DMS153 treated with DMSO at 0.1 percent for 48 hours (cell line): ENCODE results near the gene MSANTD1.

Experiments
- DNase-seq: peaks from one replicate; lab custom pipeline; 2025; ENCODE audit not compliant: unreplicated experiment; lab: John Stamatoyannopoulos, UW

The MSANTD1 gene

DNA sequence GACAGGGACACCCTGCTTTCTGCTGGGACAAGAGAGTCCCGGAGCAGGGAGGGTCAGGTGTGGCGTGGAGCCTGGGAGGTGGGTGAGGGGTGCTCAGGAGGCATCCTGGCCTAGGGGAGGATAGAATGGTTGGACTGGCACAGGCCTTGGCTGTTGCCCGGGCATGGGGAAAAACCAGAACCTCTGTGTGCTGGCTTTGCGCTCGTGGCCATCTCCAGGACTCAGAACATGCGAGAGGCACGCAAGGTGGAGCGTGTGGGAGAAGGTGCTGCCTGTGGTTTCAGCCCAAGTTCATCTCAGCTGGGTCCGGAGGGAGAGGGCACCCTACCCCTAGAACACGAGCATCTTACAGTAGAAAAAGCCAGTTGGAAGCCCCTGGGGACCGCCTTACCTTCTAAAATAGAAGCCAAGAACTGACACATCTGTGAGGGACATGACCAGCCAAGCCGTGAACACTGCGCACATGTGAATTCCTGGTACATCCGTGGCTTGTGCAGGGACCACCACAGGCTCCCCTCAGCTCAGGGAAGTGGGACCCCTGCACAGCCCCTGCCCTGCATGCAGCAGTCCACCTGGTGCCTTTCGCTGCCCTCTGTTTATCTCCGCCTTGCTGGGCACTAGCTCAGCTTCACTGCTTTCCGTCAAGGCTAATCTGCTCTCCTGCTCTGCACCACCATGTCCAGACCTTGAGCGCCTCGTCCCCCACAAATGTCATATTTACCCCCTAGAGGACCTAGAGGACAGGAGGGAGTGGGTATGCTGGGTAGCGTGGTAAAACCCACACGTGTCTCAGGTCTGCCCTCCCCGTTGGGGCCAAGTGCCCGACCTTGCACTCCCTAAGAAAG, 13.5 kb downstream of the MSANTD1 start:
- DNase-seq, result no peak

DNA sequence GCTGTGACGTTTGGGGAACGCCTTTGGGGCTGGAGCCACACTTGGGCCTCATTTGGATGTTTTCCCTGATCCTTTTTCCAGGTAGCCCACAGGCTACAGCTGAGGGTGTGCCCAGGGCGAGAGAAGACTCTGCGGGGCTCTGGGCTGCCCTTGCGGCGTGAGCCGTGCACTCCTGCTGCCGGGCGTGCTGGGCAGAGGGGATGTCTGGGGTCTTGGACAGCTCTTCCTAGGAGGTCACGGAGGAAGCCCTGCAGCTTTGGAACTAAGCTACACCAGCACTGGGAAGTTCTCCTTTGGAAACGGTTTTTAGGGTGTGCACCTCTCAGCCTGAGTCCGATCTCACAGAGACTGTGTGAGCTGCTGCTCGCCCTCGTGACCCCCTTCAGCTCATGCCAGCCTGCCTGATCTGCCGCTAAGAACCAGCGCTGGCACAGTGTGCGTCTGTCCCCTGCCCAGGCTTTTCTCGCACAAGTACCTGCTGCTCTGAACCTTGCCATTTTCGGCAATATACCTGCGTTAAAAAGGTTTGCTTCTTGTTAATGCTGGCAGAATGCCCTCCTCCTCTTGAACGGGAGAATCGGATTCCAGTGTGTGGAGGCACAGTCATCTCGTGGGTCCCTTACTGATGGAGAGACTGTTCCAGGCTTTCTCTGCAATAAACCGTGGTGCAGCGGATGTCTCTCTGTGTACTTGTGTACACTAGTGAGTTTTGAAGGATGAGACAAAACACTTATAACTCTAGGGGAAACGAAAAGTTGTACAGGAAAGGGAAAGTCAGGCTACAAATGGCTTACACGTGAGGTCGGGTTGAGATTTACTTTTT, 14.3 kb downstream of the MSANTD1 start:
- no peak for DNase-seq

DNA sequence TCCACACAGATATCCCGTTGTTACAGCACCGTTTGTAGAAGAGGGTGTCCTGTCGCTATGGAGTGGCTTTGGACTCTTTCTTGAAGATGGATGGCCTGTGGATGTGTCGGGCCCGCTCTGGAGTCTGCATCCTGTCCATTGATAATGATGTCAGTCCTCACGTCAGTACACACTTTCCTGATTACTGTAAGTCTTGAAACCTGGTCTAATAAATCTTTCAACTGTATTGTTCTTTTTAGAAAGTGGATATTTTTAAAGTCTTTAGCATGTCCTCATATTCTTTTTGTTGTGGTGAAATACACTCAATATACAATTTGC, 14.9 kb downstream of the MSANTD1 start:
- no peak for DNase-seq

DNA sequence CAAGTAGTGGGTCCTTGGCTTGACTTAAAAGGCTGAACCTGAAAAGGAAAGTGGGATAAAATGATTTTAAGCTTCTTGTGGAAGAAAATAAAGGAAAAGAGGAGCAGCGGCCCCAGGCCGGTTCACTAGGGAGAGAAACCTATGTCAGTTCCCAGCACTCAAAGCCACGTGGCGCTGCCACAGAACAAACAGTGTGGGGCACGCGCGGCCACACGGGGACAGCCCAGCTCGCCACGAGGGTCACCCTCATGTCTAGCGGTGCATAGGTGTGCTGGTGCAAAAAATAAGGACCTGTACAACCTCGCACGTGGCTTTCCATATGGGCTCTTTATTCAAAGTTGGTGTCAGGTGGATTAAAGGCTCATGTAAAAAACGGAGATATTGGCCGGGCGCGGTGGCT, 17.1 kb downstream of the MSANTD1 start:
- DNase-seq, result no peak

DNA sequence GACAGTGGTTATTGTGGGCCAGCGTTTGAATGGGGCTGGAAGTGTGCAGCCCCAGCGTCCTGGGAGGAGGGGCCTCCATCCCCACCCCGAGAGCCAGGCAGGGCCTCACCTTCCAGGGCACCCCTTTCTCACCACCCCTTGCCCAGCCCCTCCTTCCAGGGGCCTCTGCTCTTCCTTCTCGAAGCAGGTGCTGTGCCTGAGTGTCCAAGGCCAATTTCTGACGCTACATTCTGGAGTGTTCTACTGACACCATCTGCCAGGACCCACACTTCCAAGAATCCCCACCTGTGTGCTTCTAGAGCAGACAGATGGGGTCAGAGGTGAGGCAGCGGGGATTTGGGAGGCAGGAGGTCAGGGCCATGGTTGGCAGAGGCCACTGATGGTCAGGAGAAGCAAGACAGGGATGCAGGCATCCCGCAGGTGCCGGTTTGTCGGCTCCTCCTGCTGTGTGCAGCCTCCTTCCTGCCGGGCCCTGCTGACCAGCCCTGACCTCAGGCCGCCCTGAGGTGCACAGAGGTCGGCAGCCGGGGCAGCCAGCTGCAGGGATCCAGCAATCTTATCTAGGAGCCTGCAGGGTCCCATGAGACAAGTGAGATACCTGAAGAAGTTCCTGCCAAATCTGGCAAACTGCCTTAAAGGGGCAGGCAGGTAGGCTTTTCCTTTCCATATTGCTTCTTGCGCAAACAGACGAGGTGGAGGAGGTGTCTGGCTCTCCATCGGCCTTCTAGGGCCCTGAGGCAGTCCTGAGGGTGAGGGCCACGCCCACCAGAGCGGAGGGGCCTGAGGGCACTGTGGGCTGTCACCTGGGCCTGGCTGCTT, 18.8 kb downstream of the MSANTD1 start:
- no peak for DNase-seq

DNA sequence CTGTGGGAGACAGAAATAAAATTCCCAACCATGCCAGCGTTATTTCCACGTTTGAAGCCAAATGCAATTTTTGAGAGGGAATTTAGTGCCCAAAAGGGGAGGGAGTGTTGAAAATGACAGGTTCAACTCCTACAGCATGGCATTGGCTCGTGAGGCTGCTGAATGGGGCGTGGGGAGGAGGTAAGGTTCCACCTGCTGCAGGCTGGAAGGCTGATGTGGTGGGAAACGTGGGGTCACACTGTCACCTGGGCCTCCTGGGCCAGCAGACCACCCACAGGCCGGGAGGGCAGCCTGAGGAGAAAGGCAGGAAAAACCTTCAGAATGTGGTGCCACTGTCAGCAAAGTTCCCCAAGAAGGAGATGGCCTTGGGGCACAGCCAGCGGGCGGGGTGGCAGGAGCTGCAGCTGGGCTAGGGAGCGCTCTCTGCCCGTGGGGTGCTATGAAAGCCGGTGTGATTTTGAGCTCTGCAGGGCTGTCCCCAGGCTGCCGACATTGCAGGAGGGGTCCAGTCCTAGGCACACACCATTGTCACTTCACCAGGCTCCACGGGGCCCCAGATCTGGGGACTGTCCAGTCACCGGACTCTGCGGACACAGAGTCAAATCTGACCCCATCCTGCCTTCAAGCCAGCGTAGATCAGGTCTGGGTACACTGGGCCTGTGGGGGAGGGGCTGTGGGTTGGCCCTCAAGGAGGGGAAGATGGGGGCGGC, 19.6 kb downstream of the MSANTD1 start:
- no peak for DNase-seq

DNA sequence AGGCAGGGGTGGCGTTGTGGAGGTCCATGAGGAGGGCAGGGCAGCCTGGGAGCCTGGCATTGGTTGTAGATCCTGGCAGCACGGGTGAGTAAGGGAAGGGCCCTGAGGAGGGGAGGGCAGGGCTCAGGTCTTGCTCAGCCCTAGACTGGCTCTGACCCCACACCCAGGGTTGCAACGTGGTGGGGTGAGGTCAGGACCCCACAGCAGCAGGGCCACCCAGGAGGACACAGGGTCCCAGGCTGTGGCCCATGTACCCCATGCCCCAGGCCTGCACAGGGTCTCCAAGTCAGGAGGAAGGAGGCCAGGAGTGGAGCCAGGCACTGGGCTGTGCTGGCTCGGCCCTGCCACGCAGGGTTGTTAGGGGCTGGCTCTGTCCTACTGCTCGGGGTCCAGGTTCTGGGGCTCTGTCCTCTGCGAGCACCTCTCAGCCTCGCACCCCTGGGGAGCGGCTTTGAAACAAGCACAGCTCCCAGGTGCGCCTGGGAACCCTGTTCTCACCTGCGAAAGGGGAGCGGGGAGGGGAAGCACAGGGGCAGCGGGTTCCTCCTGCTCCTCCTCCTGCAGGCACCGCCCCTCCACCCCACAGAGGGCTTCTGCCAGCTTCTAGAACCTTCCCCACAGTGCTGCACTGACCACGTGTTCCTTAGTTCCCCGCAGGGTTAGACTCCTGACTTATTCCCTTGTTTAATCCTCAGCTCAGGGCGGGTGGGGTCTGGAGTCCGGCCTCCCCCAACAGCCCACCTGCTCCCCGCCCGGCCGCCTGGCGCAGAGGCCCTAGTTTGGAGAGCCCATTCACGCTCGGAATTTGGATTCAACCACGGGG, 20.4 kb downstream of the MSANTD1 start:
- no peak for DNase-seq

DNA sequence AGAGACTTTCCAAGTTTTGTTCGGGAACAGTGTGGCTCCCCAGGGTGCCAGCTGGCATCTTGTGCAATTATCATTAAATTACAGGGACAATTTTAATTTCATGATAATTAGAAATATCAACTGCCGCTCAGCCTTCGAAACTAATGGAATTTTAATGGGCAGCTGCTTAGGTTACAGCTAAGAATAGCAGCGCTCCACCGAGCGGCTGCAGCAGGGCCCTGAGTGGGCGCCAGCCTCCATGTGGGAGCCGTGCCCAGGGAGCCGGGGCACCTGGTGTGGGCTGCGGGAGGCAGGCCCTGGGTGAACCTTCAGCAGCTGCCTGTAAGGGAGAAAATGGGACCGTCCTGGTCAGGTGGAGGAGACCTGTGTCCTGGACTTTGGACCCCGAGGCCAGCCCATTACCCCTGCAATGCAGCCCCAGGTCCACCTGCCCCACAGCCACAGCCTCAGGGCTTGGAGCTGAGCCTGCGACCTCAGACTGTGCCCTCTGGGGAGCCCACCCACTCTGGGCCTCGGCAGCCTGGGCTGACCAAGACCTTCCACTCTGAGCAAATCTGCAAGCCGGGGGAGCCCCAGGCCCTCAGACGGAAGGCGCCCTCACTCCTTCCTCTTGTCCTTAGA, 21.1 kb downstream of the MSANTD1 start:
- DNase-seq, result no peak

DNA sequence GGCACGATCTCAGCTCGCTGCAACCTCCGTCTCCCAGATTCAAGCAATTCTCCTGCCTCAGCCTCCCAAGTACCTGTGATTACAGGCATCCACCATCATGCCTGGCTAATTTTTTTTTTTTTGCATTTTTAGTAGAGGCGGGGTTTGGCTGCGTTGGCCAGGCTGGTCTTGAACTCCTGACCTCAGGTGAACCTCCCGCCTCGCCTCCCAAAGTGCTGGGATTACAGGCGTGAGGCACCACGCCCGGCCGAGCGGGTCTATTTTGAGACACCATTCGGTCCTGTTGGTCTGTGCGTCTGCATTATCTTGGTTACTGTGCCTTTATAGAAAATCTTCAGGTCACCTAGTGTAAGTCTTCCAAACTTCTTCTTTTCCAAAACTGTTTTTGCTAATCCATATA, 22.2 kb downstream of the MSANTD1 start:
- no peak for DNase-seq

DNA sequence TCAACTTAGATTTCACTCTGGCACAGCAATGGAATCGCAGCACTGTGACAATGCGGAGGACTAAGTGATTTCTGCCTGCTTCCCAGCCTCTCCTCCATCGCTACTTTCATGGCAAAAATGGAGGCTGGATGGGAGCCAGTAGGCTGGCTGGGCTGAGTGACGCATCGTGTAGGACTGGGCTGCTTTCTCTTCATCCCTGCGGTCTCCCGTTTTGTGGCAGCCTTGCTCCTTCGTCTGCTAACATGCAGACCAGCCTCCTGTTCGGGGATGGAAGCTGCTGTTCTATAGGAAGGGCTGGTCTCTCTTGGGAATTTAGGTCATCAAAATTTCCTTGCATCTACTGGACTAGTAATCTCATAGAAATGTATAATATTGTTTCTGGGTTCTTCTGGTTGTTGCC, 28.0 kb downstream of the MSANTD1 start:
- DNase-seq, result no peak

DNA sequence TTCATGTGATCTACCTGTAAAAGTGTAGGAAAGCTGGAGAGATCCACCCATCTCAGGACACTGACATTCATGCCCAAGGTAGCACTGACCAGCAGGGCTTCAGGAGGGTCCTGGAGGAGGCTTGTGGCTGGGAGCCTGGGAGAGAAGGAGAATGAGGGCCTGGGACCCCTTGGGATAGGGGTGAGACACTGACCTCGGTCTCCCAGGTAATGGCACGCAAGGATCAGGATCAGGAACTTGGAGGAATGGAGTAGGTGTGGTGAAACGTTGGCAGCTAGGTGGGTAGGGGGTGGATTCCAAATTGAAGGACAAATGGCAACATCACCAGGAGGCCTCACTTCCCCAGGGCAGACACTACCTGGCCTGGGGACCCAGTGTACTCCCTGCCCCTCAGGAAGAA, 31.5 kb downstream of the MSANTD1 start:
- no peak for DNase-seq

DNA sequence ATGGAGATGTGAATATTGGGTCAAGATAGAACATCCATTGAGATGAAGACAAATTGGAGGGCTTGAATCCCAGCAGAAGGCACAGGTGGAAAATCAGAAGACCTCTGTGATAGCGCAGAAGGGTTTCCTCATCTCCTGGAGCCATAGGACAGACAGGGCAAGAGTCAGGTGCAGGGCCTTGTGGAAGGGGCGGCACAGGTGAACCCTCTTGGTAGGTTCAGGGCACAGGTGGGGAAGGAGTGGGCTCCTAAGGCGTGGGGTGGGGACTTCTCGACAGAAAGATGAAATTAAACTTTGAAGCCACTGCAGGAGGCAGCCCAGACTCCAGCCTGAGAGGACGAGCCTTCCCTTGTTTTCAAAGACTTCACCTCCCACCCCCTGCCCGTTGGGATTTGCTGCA, 34.5 kb downstream of the MSANTD1 start:
- DNase-seq, result no peak

DNA sequence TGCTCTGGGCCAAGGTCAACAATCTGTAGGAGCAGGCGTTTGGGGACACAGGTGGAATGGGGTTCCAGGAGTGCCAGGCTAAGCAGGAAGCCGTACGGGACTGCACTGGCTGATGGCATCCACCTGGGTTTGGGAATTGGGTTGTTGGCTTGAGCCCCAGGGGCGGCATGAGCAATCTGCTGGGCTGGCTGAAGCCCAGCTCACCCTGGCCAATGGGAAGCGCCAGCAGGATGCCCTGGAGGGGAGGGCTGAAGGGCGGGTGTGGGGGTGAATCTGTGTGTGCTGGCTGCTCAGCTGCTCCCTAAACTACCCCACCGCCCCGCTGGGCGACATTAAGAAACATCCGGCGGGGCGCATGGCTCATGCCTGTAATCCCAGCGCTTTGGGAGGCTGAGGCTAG, 35.0 kb downstream of the MSANTD1 start:
- no peak for DNase-seq

DNA sequence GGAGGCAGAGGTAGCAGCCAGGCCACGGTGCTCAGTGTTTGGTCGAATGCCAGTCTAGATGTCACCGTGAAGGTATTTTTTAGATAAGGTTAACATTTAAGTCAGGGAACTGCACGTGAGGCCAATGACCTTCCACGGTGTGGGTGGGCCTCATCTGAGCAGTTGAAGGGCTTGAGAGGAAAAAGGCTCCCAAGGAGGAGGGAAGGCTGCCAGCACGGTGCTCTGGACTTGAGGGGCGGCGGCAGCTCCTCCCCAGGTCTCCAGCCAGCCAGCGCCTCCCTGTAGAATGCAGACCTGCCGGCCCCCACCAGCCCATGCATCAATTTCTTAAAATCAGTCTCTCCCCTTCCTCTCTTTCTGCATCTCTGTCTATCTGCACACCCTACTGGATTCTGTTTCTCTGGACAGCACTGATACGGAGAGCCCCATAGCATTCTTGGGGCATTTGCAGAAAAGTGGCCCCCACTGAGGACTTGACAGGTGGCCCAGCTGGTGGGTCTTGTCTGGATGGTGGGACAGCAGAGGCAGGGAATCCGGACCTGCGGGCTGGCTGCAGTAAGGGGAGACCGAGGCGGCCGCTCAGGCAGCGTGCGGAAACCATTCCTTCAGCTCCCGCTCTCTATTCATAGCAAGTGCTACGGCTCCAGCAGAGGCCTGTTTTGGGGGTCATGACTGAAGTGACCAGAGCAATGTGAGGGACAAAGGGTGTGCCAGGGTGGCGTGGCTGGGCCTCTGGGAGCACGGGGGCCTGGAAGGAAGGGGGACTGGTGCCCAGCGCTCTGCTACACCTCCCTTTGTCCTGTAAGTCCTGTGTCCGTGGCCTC, 36.0 kb downstream of the MSANTD1 start:
- DNase-seq, result no peak

DNA sequence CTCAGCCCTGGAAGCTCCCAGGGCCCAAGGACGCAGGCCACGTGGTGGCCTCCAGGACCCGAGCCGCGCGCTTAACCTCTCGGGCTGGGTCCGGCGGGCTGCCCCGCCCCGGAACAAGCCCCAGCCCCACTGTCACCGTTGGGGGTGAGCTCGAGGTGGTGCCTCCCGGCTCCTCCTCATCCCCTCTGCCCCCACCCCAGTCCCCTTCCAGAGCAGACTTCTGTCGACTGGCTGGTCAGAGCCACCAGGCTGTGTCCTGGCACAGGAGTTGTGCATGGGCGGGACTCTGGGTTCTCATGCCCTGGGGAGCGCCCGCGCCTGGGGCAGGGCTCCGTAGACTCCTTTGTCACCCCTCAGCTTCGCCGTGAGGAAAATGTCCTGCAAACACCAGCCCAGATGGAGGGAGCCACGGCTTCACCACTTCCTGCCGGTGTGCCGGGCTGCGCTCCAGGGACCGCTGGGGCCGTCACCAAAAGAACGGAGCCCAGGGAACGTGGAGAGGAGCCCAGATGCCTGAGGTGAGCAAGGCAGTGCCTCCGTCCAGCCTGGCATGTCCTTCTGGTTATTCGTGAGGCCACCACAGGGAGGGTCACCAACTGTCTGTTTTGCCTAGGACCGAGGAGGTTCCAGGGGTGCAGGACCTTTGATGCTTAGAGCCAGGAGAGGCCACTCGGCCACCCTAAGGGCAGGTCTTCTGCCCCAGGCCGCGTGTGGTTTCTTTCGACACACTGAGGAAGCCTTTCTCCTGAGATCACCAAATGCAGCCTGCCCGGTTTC, 36.8 kb downstream of the MSANTD1 start:
- DNase-seq, result no peak

DNA sequence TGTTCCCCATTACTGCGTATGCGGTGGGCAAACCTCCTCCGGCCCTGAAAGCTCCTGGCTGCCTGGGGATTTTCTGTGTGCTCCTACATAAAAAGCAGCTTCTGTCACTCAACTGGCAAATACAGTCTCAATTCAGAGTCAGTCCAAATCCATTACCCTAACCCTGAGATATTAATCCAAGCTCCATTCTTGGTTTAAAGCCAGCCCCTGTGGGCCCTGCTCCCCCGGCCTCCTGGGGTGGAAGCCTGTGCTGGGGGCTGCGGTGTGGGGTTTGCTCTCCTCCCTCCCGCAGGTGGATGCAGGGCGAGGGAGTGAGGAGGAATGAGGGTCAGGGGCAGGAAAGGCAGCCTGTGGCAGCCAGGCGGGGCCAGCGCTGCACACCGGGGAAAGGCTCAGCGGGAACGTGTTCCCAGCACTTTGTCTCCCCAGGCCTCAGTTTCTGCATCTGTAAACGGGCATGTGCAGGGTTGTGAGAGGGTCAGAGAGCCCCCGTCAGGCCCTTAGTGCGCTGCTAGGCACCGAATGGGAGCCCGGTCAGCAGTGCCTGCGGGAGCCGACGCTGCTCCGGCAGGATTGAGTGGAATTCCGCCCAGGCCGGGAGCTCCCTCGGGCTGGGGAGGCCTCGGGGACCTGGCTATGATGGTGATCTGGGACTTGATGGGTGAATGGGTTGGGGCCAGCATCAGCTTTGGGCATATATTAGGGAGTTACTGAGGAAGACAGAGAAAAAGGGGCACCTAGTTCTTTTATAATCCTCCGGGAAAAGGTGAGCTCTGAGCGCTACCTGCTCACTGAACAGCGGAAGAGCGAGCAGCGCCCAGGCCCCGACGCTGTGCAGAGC, 37.6 kb downstream of the MSANTD1 start:
- no peak for DNase-seq

DNA sequence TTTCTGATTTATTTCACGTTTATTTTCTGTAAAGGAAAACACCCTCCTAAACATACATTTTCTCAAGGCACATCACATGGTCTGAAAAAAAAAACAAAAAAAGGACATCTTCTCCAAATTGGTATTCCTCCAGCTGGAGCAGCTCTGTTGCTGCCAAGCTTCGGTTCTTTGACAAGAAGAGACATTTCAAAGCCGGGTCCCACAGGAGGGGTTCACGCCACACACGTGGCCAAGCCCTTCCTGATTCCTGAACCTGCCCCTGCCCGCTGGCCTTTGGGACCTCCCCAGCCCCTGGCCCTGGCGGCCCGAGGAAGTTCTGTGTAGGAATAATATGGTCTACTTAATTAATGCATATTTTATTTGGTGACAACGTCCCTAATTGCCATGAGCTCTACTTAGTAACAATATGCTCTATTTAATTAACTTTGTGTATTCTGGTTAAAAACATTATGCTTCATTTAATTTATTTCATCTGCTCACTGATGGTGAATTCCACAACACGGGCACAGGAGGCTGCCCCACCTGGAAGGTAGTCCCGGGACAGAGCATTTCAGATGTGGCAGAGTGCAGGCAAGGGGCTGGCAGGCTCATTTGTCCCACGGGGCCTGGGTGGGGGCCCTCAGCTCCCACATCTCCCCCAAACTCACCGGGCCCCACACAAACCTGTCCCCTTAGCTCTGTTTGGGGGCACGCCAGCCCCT, 38.5 kb downstream of the MSANTD1 start:
- DNase-seq, result no peak
